T-cell (primary cell): ENCODE results near the gene FLT1. TPM values are rescaled to one million over a fixed set of nuclear protein-coding genes. Genes with fewer than 3 reads are reported as not detected.

Source experiments
- ATAC-seq, 4 experiments: fragments of 200-7000 bp in 3 of 4; fragments of 150-1000 bp in 1 of 4; cut with Tn5 transposase; replicated peaks in 1 of 4; 1 replicate in 3 of 4; 2 replicates in 1 of 4; pipeline ENCODE4 v1.10.0; 2021; ENCODE audit warnings: moderate library complexity in 3 of 4, mild to moderate bottlenecking in 2 of 4, moderate number of reproducible peaks in 1 of 4
- CTCF ChIA-PET, 2 donors: fragments of 300-600 bp; sonication (Branson Sonifier 250); formaldehyde crosslinking; loops; one replicate each; lab custom pipeline; 2022; ENCODE audit warnings: antibody characterized with exemption in 2 of 2; lab: Charles Lee
- POLR2A ChIA-PET, 2 donors: fragments of 300-600 bp; sonication (Branson Sonifier 250); formaldehyde crosslinking; loops; one replicate each; lab custom pipeline; 2022; ENCODE audit warnings: antibody characterized with exemption in 2 of 2; lab: Charles Lee
- DNase-seq, 35 experiments: peaks; one replicate each; pipeline versions ENCODE4 v3.0.0 to v3.0.0-alpha.2; 2013 to 2023
- H3K27ac ChIP-seq: one replicate; pipeline ENCODE4 v1.5.1; 2013; ENCODE audit warnings: low read length
- H3K27me3 ChIP-seq, 2 experiments: replicated peaks in 1 of 2; 1 replicate in 1 of 2; 2 replicates in 1 of 2; pipeline versions ENCODE4 v1.6.1 to v1.7.0; 2013; ENCODE audit warnings: low read length in 1 of 2, mixed read lengths in 1 of 2; ENCODE audit not compliant: control insufficient read depth in 2 of 2, insufficient read depth in 2 of 2; ENCODE audit errors: extremely low read depth in 1 of 2
- H3K36me3 ChIP-seq, 2 donors: 1 replicate in 1 of 2; 2 replicates in 1 of 2; pipeline versions ENCODE4 v1.6.1 to v1.7.0; 2013; ENCODE audit warnings: low read length in 1 of 2; ENCODE audit not compliant: control insufficient read depth in 2 of 2, insufficient read depth in 1 of 2; ENCODE audit errors: extremely low read depth in 1 of 2
- H3K4me1 ChIP-seq, 2 experiments: 1 replicate in 1 of 2; 2 replicates in 1 of 2; pipeline versions ENCODE4 v1.6.1 to v1.7.0; 2013; ENCODE audit warnings: low read length in 2 of 2, mixed read lengths in 1 of 2; ENCODE audit not compliant: insufficient read depth in 2 of 2, control insufficient read depth in 1 of 2; ENCODE audit errors: extremely low read depth in 1 of 2
- H3K4me3 ChIP-seq, 2 donors: 1 replicate in 1 of 2; 2 replicates in 1 of 2; pipeline versions ENCODE4 v1.5.1 to v1.7.0; 2013; ENCODE audit warnings: mild to moderate bottlenecking in 2 of 2, low read length in 1 of 2, moderate library complexity in 1 of 2; ENCODE audit not compliant: control insufficient read depth in 1 of 2; ENCODE audit errors: extremely low read depth in 1 of 2
- H3K9me3 ChIP-seq: 2 replicates; pipeline ENCODE4 v1.7.0; 2013
- H3K27ac Mint-ChIP-seq, 2 donors: one replicate each; pipeline ENCODE4 v1.8.0; 2020 to 2021; ENCODE audit warnings: mild to moderate bottlenecking in 2 of 2, mixed read lengths in 2 of 2
- H3K27me3 Mint-ChIP-seq, 2 donors: one replicate each; pipeline ENCODE4 v1.8.0; 2021 to 2022; ENCODE audit warnings: mixed read lengths in 2 of 2
- H3K36me3 Mint-ChIP-seq: one replicate; pipeline ENCODE4 v1.8.0; 2021; ENCODE audit warnings: mixed read lengths
- H3K4me1 Mint-ChIP-seq, 3 donors: one replicate each; pipeline ENCODE4 v1.8.0; 2020 to 2022; ENCODE audit warnings: mixed read lengths in 3 of 3, mild to moderate bottlenecking in 1 of 3
- H3K4me3 Mint-ChIP-seq, 3 donors: one replicate each; pipeline ENCODE4 v1.8.0; 2020 to 2022; ENCODE audit warnings: mild to moderate bottlenecking in 3 of 3, mixed read lengths in 3 of 3, moderate library complexity in 3 of 3
- H3K9me3 Mint-ChIP-seq, 3 donors: one replicate each; pipeline ENCODE4 v1.8.0; 2020 to 2022; ENCODE audit warnings: mixed read lengths in 3 of 3
- WGBS: methylation state at CpG from one replicate; pipeline ENCODE4 v1.1.5; 2013; ENCODE audit warnings: missing lambda C conversion rate; ENCODE audit not compliant: insufficient coverage; 5-methylcytosine and 5-hydroxymethylcytosine counted together
- total RNA-seq, 35 experiments: library from RNA in 6 of 35; stranded (reverse) in 6 of 35; fragments of 120-200 nt in 1 of 35; gene quantifications; one replicate each; pipeline versions ENCODE4 v1.2.1 to v1.2.4 and lab custom pipeline; 2013 to 2026

Gene FLT1
- total RNA-seq, 5 donors from 2014 or later (not counting 1 experiment from before 2014, with no cell fraction given): 0.56 to 2.9 (median 1.6) TPM

DNA sequence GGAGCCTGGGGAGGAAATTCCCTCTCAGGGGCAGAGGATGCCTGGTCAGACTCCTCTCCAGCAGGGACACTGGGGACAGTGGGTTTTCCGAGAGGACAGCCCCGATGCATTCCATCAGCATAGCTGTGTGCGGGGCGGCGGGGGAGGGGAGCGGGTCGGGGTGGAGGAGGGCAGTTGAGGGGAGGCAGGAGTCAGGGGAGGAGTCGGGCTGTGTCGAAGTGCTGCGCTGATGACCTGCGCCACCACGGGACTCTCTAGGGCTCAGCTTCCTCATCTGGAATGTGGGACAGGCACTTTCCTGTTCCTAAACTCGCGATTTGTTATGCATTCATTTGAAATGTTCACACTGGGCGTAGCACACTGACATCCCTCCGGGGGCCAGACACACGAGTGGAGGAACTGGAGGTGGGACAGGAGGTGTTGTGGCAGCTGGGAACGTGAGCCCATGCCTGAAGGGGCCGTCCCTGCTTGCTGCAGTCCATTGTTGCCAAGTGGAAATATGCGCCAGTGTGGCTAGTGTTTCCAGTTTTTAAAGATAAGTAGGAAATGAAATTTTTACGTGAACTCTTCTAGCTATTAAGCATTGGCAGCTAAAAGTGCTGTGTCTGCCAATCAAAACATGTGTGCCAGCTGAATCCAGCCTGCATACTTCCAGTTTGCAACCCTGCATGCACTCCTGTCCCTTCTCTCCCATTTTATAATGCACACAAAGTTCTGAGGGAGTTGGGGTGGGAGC is 43.3 kb downstream of the FLT1 start:
- ChIA-PET CTCF (interaction anchor here in 1 of 2 donors (0.6 kb wide), 1 partner anchor 75 kb away, joined by 6 read pairs; no protein-coding TSS in a partner anchor), POLR2A (interaction anchor here in 1 of 2 donors (0.6 kb wide), 1 partner anchor 1662 kb away, joined by 3 read pairs; no protein-coding TSS in a partner anchor)
- Histone ChIP-seq H3K9me3 (peaks cover 4% of the 10 kb centered on the region), H3K27ac (no peak overlapping the region), H3K4me3 (no peak overlapping the region), H3K36me3 (peaks cover 0 to 2% of the 10 kb centered on the region in 2 donors), H3K4me1 (no peaks in the 10 kb centered on the region), H3K27me3 (peaks cover 0 to 4% of the 10 kb centered on the region in 2 experiments)
- peaks cover 0 to 16% of the 10 kb centered on the region in 2 donors for H3K27me3 Mint-ChIP-seq
- no peak overlapping the region for H3K27ac Mint-ChIP-seq
- no peak for ATAC-seq
- WGBS: 76% methylated on average over 14 of the region's 21 CpGs
- no peaks in the 10 kb centered on the region for H3K36me3 Mint-ChIP-seq
- H3K4me1 Mint-ChIP-seq: no peaks in the 10 kb centered on the region
- DNase-seq: no peak
- no peak overlapping the region for H3K4me3 Mint-ChIP-seq
- peaks cover 0 to 14% (median 8%) of the 10 kb centered on the region in 3 donors for H3K9me3 Mint-ChIP-seq

DNA sequence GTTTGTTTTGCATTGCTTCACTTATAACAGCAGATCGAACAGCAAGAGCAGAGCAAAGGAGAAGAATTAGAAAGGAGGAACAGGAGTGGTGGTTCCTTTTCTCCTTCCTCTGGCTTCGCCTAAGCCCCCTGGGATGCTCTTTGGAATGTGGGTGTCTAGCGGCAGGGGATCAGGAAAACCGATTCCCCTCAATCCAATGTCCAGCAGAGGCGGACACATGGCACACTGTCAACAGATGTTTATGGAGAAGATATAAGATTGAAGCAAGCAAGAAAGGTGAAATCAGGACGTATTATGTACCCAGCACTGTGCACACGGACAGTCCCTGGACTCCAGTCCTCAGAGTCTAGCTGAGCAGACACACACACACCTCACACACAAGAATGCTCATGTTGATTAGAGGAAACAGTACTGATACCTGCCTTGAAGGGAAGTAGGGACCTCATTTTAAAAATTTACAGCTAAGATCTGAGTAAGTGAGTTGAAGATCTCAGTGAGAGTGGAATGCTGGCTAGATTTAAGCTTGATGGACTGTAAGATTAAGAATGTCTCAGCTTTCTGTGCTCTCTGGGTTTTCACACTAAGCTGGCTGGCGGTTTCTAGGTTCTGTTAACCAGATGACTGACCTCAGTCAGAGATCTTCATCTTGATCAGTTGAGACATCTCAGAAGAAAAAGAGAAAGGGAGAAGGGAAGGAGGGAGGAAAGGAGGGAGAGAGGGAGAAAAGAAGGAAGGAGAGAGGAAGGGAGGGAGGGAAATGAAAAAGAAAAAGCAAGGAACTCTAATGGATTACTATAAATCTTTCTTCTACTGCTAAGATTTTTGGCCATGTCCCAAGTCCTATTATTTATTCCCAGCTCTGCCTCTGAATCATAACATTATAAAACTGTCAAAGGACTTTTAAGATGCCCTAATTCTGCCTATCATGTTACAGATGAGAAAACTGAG is 44.8 kb downstream of the FLT1 start:
- ATAC-seq (no peak), DNase-seq (no peak)
- H3K36me3 Mint-ChIP-seq: no peaks in the 10 kb centered on the region
- Histone ChIP-seq H3K9me3 (peaks cover 4% of the 10 kb centered on the region), H3K27ac (no peak overlapping the region), H3K27me3 (peaks cover 0 to 4% of the 10 kb centered on the region in 2 experiments), H3K4me3 (no peak overlapping the region), H3K36me3 (peaks cover 0 to 2% of the 10 kb centered on the region in 2 donors), H3K4me1 (no peaks in the 10 kb centered on the region)
- H3K4me3 Mint-ChIP-seq: no peak overlapping the region
- H3K27me3 Mint-ChIP-seq: peaks cover 0 to 15% of the 10 kb centered on the region in 2 donors
- CTCF ChIA-PET: interaction anchor here in 1 of 2 donors (0.7 kb wide), 1 partner anchor 13 kb away, joined by 3 read pairs; no protein-coding TSS in a partner anchor
- POLR2A ChIA-PET: no interaction called here
- no peaks in the 10 kb centered on the region for H3K4me1 Mint-ChIP-seq
- no peak overlapping the region for H3K27ac Mint-ChIP-seq
- WGBS: no CpG with 5 or more reads among the region's 8 CpGs
- H3K9me3 Mint-ChIP-seq: peaks cover 0 to 26% (median 16%) of the 10 kb centered on the region in 3 donors

DNA sequence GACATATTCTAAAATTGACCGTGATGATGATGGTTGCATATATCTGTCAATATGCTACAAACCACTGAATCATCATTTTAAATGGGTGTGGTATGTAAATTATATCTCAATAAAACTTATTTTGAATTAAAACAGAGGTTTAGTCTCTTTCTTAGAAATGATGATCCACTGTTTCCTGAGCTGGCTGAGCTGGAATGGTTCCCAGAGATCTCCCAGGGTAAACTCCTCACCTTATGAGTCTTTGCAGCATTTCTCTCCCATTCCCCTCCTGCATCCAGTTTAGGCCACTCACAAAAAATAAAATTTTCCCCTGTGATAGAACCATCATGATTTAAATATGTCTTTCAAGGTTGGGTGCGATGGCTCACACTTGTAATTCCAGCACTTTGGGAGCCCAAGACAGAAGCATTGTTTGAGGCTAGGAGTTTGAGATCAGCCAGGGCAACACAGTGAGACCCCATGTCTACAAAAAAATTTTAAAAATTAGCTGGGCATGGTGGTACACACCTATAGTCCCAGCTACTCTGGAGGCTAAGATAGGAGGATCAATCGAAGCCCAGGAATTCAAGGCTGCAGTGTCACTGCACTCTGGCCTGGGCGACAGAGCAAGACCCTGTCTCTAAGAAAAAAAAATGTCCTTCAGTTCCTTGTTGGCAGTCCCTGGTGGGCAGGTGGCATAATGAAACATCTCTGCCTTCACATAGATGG is 46.1 kb downstream of the FLT1 start:
- Histone ChIP-seq H3K36me3 (peaks cover 0 to 2% of the 10 kb centered on the region in 2 donors), H3K4me1 (no peaks in the 10 kb centered on the region), H3K4me3 (no peak overlapping the region), H3K27ac (no peak overlapping the region), H3K9me3 (peaks cover 4% of the 10 kb centered on the region), H3K27me3 (peaks cover 0 to 4% of the 10 kb centered on the region in 2 experiments)
- no peaks in the 10 kb centered on the region for H3K36me3 Mint-ChIP-seq
- no peak overlapping the region for H3K27ac Mint-ChIP-seq
- 82% methylated on average over 2 of the region's 4 CpGs for WGBS
- H3K27me3 Mint-ChIP-seq: peaks cover 0 to 18% of the 10 kb centered on the region in 2 donors
- no peak for DNase-seq
- no peaks in the 10 kb centered on the region for H3K4me1 Mint-ChIP-seq
- ATAC-seq: no peak
- H3K9me3 Mint-ChIP-seq: peaks cover 0 to 33% (median 18%) of the 10 kb centered on the region in 3 donors
- ChIA-PET POLR2A (no interaction called here), CTCF (no interaction called here)
- no peak overlapping the region for H3K4me3 Mint-ChIP-seq

DNA sequence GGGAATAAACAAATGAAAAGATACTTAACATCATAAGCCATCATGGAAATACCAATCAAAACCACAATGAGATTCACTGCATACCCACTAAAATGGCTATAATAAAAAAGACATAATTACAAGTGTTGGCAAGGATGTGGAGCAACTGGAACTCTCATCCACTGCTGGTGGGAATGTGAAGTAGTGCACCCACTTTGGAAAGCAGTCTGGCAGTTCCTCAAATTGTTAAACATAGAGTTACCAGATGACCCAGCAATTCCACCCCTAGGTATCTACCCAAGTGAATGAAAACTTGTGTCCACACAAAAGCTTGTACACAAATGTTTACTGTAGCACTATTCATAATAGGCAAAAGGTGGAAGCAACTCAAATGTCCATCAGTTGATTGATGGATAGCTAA is 46.9 kb downstream of the FLT1 start:
- POLR2A ChIA-PET: no interaction called here
- H3K36me3 ChIP-seq: peaks cover 0 to 2% of the 10 kb centered on the region in 2 donors
- Mint-ChIP-seq H3K9me3 (peaks cover 0 to 39% (median 20%) of the 10 kb centered on the region in 3 donors), H3K27me3 (peaks cover 0 to 16% of the 10 kb centered on the region in 2 donors), H3K4me3 (no peak overlapping the region), H3K27ac (no peak overlapping the region), H3K36me3 (no peaks in the 10 kb centered on the region), H3K4me1 (no peaks in the 10 kb centered on the region)
- no peak for DNase-seq
- peaks cover 4% of the 10 kb centered on the region for H3K9me3 ChIP-seq
- CTCF ChIA-PET: no interaction called here
- no peaks in the 10 kb centered on the region for H3K4me1 ChIP-seq
- H3K27me3 ChIP-seq: peaks cover 0 to 4% of the 10 kb centered on the region in 2 experiments
- H3K27ac ChIP-seq: no peak overlapping the region
- no peak overlapping the region for H3K4me3 ChIP-seq
- no peak for ATAC-seq

DNA sequence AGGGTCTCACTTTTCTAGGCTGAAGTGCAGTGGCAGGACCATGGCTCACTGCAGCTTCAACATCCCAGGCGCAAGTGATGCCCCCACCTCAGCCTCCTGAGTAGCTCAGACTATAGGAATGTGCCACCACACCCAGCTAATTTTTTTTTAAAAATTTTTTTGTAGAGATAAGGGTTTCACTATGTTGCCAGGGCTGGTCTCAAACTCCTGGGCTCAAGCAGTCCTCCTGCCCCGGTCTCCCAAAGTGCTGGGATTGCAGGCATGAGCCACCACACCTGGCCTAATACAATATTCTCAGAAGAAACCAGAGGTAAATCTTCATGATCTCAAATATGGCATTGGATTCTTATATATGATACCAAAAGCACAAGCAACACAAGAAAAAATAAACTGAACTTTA is 47.7 kb downstream of the FLT1 start:
- Mint-ChIP-seq H3K27ac (no peak overlapping the region), H3K36me3 (no peaks in the 10 kb centered on the region), H3K9me3 (peaks cover 0 to 39% (median 20%) of the 10 kb centered on the region in 3 donors), H3K4me1 (no peaks in the 10 kb centered on the region), H3K27me3 (peaks cover 3 to 20% of the 10 kb centered on the region in 2 donors), H3K4me3 (no peak overlapping the region)
- DNase-seq: no peak
- whole genome bisulfite sequencing: 100% methylated on average over 1 of the region's 2 CpGs
- no peak for ATAC-seq
- Histone ChIP-seq H3K36me3 (peaks cover 0 to 2% of the 10 kb centered on the region in 2 donors), H3K9me3 (peaks cover 4% of the 10 kb centered on the region), H3K27ac (no peak overlapping the region), H3K27me3 (peaks cover 0 to 4% of the 10 kb centered on the region in 2 experiments), H3K4me1 (no peaks in the 10 kb centered on the region), H3K4me3 (no peak overlapping the region)
- POLR2A ChIA-PET: no interaction called here
- CTCF ChIA-PET: no interaction called here

DNA sequence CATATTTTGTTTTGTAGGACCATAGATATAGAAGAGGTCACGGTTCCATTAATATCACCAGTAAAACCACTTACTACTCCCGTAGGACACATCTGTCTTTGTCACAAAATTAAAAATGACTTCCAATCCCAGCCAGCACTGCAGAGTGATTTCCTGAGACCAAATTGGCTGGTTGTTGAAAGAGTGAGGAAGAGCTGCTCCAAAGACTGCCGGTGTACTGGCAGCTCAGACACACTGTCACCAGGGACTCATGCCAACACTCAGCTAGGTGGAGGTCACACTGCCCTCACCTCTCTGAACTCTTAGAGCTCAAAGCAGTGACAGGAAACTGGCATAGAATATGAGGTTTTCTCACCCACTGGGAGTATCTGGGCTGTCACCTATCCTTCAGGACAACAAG is 52.1 kb downstream of the FLT1 start:
- H3K36me3 ChIP-seq: no peaks in the 10 kb centered on the region
- DNase-seq: no peak
- WGBS: no CpG with 5 or more reads among the region's 3 CpGs
- Mint-ChIP-seq H3K27me3 (peaks cover 3 to 16% of the 10 kb centered on the region in 2 donors), H3K9me3 (peaks cover 0 to 28% (median 15%) of the 10 kb centered on the region in 3 donors), H3K4me1 (no peaks in the 10 kb centered on the region), H3K27ac (no peak overlapping the region), H3K36me3 (no peaks in the 10 kb centered on the region), H3K4me3 (no peak overlapping the region)
- no peaks in the 10 kb centered on the region for H3K4me1 ChIP-seq
- no peak overlapping the region for H3K27ac ChIP-seq
- H3K9me3 ChIP-seq: peaks cover under 1% of the 10 kb centered on the region
- H3K4me3 ChIP-seq: no peak overlapping the region
- CTCF ChIA-PET: no interaction called here
- POLR2A ChIA-PET: no interaction called here
- H3K27me3 ChIP-seq: no peaks in the 10 kb centered on the region
- no peak for ATAC-seq
